ENCODE data around the gene FYCO1.

Gene FYCO1

GRCh38 chr3:45922950-45923590 lies 72.6 kb downstream of the FYCO1 start:
- no peak overlapping the region for H3K4ac ChIP-seq (ENCODE audit: low read length)
- H2BK12ac ChIP-seq (ENCODE audit: low read length), result no peak overlapping the region
- H2AK5ac ChIP-seq (ENCODE audit: low read depth, low read length), result no peak overlapping the region
- no peak for DNase-seq (ENCODE audit: low spot score)
- H4K91ac ChIP-seq (ENCODE audit: low read depth, low read length, poor library complexity), result no peak overlapping the region
- no peak overlapping the region for H3K23ac ChIP-seq (ENCODE audit: low read depth, low read length, poor library complexity)
- H2AFZ ChIP-seq (ENCODE audit: low read length), result no peak overlapping the region
- H3K14ac ChIP-seq (ENCODE audit: low read length), result no peak overlapping the region
- H2BK120ac ChIP-seq (ENCODE audit: low read depth, low read length), result no peak overlapping the region
- H3K79me1 ChIP-seq (ENCODE audit: low read depth, low read length), result no peaks in the 10 kb centered on the region
- WGBS, 2 donors (ENCODE audit: extremely low coverage in 2 of 2, insufficient read length in 2 of 2, insufficient replicate concordance in 1 of 2), result no CpG with 5 or more reads among the region's 4 CpGs
- H3K9ac ChIP-seq (ENCODE audit: low read depth, low read length, poor library complexity), result no peak overlapping the region
- no peak overlapping the region for H3K4me3 ChIP-seq (ENCODE audit: low read length in 2 of 2)
- no peak overlapping the region for H3K4me2 ChIP-seq (ENCODE audit: insufficient read depth, low read length, poor library complexity, severe bottlenecking)
- no peaks in the 10 kb centered on the region for H3K27me3 ChIP-seq (ENCODE audit: control insufficient read depth in 3 of 3, insufficient read depth in 3 of 3, low read depth in 1 of 3, low read length in 3 of 3)
- H4K8ac ChIP-seq (ENCODE audit: low read depth, low read length), result no peak overlapping the region
- H3K27ac ChIP-seq (replicated peaks; ENCODE audit: low read length), result no peak overlapping the region
- no peak overlapping the region for H2BK15ac ChIP-seq (ENCODE audit: low read length)
- H3K4me1 ChIP-seq (ENCODE audit: control insufficient read depth in 2 of 2, insufficient read depth in 1 of 2, low read depth in 1 of 2, low read length in 2 of 2), result no peaks in the 10 kb centered on the region
- H3K36me3 ChIP-seq (replicated peaks in 1 of 2; ENCODE audit: control insufficient read depth in 2 of 2, insufficient read depth in 2 of 2, low read length in 2 of 2), result peaks cover 24 to 57% of the 10 kb centered on the region in 2 donors
- no peak overlapping the region for H3K18ac ChIP-seq (ENCODE audit: low read length)
- H2BK5ac ChIP-seq (ENCODE audit: low read length), result no peak overlapping the region
- H3K9me3 ChIP-seq (replicated peaks in 1 of 2; ENCODE audit: control insufficient read depth in 2 of 2, insufficient read depth in 1 of 2, low read depth in 1 of 2, low read length in 2 of 2), result no peaks in the 10 kb centered on the region

- Histone ChIP-seq H4K8ac (ENCODE audit: low read depth, low read length) (no peak overlapping the region), H4K91ac (ENCODE audit: low read depth, low read length, poor library complexity) (no peak overlapping the region), H3K9me3 (replicated peaks in 1 of 2; ENCODE audit: control insufficient read depth in 2 of 2, insufficient read depth in 1 of 2, low read depth in 1 of 2, low read length in 2 of 2) (no peaks in the 10 kb centered on the region), H3K23ac (ENCODE audit: low read depth, low read length, poor library complexity) (no peak overlapping the region), H2BK120ac (ENCODE audit: low read depth, low read length) (no peak overlapping the region), H3K4me3 (ENCODE audit: low read length in 2 of 2) (no peak overlapping the region), H2BK12ac (ENCODE audit: low read length) (no peak overlapping the region), H3K36me3 (replicated peaks in 1 of 2; ENCODE audit: control insufficient read depth in 2 of 2, insufficient read depth in 2 of 2, low read length in 2 of 2) (peaks cover 21 to 49% of the 10 kb centered on the region in 2 donors), H2AK5ac (ENCODE audit: low read depth, low read length) (no peak overlapping the region), H3K4me1 (ENCODE audit: control insufficient read depth in 2 of 2, insufficient read depth in 1 of 2, low read depth in 1 of 2, low read length in 2 of 2) (no peaks in the 10 kb centered on the region), H3K14ac (ENCODE audit: low read length) (no peak overlapping the region), H3K79me1 (ENCODE audit: low read depth, low read length) (no peaks in the 10 kb centered on the region), H2AFZ (ENCODE audit: low read length) (no peak overlapping the region), H3K27me3 (ENCODE audit: control insufficient read depth in 3 of 3, insufficient read depth in 3 of 3, low read depth in 1 of 3, low read length in 3 of 3) (no peaks in the 10 kb centered on the region), H3K9ac (ENCODE audit: low read depth, low read length, poor library complexity) (no peak overlapping the region), H3K18ac (ENCODE audit: low read length) (no peak overlapping the region), H3K27ac (replicated peaks; ENCODE audit: low read length) (no peak overlapping the region), H2BK5ac (ENCODE audit: low read length) (no peak overlapping the region), H3K4me2 (ENCODE audit: insufficient read depth, low read length, poor library complexity, severe bottlenecking) (no peak overlapping the region), H2BK15ac (ENCODE audit: low read length) (no peak overlapping the region), H3K4ac (ENCODE audit: low read length) (no peak overlapping the region)
- DNase-seq (ENCODE audit: low spot score), result no peak
- WGBS, 2 donors (ENCODE audit: extremely low coverage in 2 of 2, insufficient read length in 2 of 2, insufficient replicate concordance in 1 of 2), result no CpG with 5 or more reads among the region's 3 CpGs
Measured at GRCh38 chr3:45922039-45922326, 73.6 kb downstream of the FYCO1 start.

- Histone ChIP-seq H2BK15ac (ENCODE audit: low read length) (no peak overlapping the region), H3K23ac (ENCODE audit: low read depth, low read length, poor library complexity) (no peak overlapping the region), H3K9ac (ENCODE audit: low read depth, low read length, poor library complexity) (no peak overlapping the region), H3K4ac (ENCODE audit: low read length) (no peak overlapping the region), H4K8ac (ENCODE audit: low read depth, low read length) (no peak overlapping the region), H3K18ac (ENCODE audit: low read length) (no peak overlapping the region), H3K27me3 (ENCODE audit: control insufficient read depth in 3 of 3, insufficient read depth in 3 of 3, low read depth in 1 of 3, low read length in 3 of 3) (no peaks in the 10 kb centered on the region), H2AK5ac (ENCODE audit: low read depth, low read length) (no peak overlapping the region), H2BK5ac (ENCODE audit: low read length) (peak overlapping the region; percentile 18), H2BK12ac (ENCODE audit: low read length) (no peak overlapping the region), H3K4me2 (ENCODE audit: insufficient read depth, low read length, poor library complexity, severe bottlenecking) (no peak overlapping the region), H4K91ac (ENCODE audit: low read depth, low read length, poor library complexity) (no peak overlapping the region), H2AFZ (ENCODE audit: low read length) (no peak overlapping the region), H3K4me1 (ENCODE audit: control insufficient read depth in 2 of 2, insufficient read depth in 1 of 2, low read depth in 1 of 2, low read length in 2 of 2) (no peaks in the 10 kb centered on the region), H3K4me3 (ENCODE audit: low read length in 2 of 2) (no peak overlapping the region), H3K79me1 (ENCODE audit: low read depth, low read length) (no peaks in the 10 kb centered on the region), H3K27ac (replicated peaks; ENCODE audit: low read length) (no peak overlapping the region), H3K36me3 (replicated peaks in 1 of 2; ENCODE audit: control insufficient read depth in 2 of 2, insufficient read depth in 2 of 2, low read length in 2 of 2) (peaks cover 21 to 49% of the 10 kb centered on the region in 2 donors), H3K9me3 (replicated peaks in 1 of 2; ENCODE audit: control insufficient read depth in 2 of 2, insufficient read depth in 1 of 2, low read depth in 1 of 2, low read length in 2 of 2) (no peaks in the 10 kb centered on the region), H3K14ac (ENCODE audit: low read length) (no peak overlapping the region), H2BK120ac (ENCODE audit: low read depth, low read length) (no peak overlapping the region)
- no CpG with 5 or more reads among the region's 14 CpGs for WGBS, 2 donors (ENCODE audit: extremely low coverage in 2 of 2, insufficient read length in 2 of 2, insufficient replicate concordance in 1 of 2)
- DNase-seq (ENCODE audit: low spot score), result no peak
Measured at GRCh38 chr3:45921158-45922038, 74.2 kb downstream of the FYCO1 start.

- Histone ChIP-seq H3K79me1 (ENCODE audit: low read depth, low read length) (no peaks in the 10 kb centered on the region), H2BK15ac (ENCODE audit: low read length) (no peak overlapping the region), H2AFZ (ENCODE audit: low read length) (no peak overlapping the region), H2BK5ac (ENCODE audit: low read length) (no peak overlapping the region), H4K8ac (ENCODE audit: low read depth, low read length) (no peak overlapping the region), H3K4me1 (ENCODE audit: control insufficient read depth in 2 of 2, insufficient read depth in 1 of 2, low read depth in 1 of 2, low read length in 2 of 2) (peaks cover 9 to 10% of the 10 kb centered on the region in 2 donors), H3K9me3 (replicated peaks in 1 of 2; ENCODE audit: control insufficient read depth in 2 of 2, insufficient read depth in 1 of 2, low read depth in 1 of 2, low read length in 2 of 2) (no peaks in the 10 kb centered on the region), H3K4me3 (ENCODE audit: low read length in 2 of 2) (no peak overlapping the region), H2BK12ac (ENCODE audit: low read length) (no peak overlapping the region), H3K36me3 (replicated peaks in 1 of 2; ENCODE audit: control insufficient read depth in 2 of 2, insufficient read depth in 2 of 2, low read length in 2 of 2) (peaks cover 14 to 33% of the 10 kb centered on the region in 2 donors), H3K18ac (ENCODE audit: low read length) (peak overlapping the region; percentile 11), H2BK120ac (ENCODE audit: low read depth, low read length) (no peak overlapping the region), H4K91ac (ENCODE audit: low read depth, low read length, poor library complexity) (no peak overlapping the region), H3K27ac (replicated peaks; ENCODE audit: low read length) (no peak overlapping the region), H3K4ac (ENCODE audit: low read length) (no peak overlapping the region), H3K9ac (ENCODE audit: low read depth, low read length, poor library complexity) (no peak overlapping the region), H2AK5ac (ENCODE audit: low read depth, low read length) (no peak overlapping the region), H3K23ac (ENCODE audit: low read depth, low read length, poor library complexity) (no peak overlapping the region), H3K14ac (ENCODE audit: low read length) (peak overlapping the region; percentile 47), H3K27me3 (ENCODE audit: control insufficient read depth in 3 of 3, insufficient read depth in 3 of 3, low read depth in 1 of 3, low read length in 3 of 3) (no peaks in the 10 kb centered on the region), H3K4me2 (ENCODE audit: insufficient read depth, low read length, poor library complexity, severe bottlenecking) (no peak overlapping the region)
- WGBS, 2 donors (ENCODE audit: extremely low coverage in 2 of 2, insufficient read length in 2 of 2, insufficient replicate concordance in 1 of 2), result no CpG with 5 or more reads among the region's 6 CpGs
- DNase-seq (ENCODE audit: low spot score), result no peak
Measured at GRCh38 chr3:45917146-45917898, 78.3 kb downstream of the FYCO1 start.

All from neuronal stem cell (in vitro differentiated cells).